GM23338 (cell line): Measurements from ENCODE around the gene SMIM35. TPM values are rescaled to one million over a fixed set of nuclear protein-coding genes. Genes with fewer than 3 reads are reported as not detected.

ENCODE experiments used
- ATAC-seq: fragments of 200-7000 bp; cut with Tn5 transposase; 3 replicates; pipeline ENCODE4 v1.9.1; 2020
- DNase-seq: peaks from one replicate; pipeline ENCODE4 v3.0.0-alpha.2; 2015; ENCODE audit warnings: low spot score
- H2AFZ ChIP-seq: fragments of 200-600 bp; sonication (generic); 2 replicates; pipeline ENCODE4 v1.8.0; 2016; ENCODE audit warnings: antibody characterized with exemption, mild to moderate bottlenecking, moderate library complexity
- H3F3A ChIP-seq: fragments of 200-600 bp; sonication (generic); replicated peaks from 2 replicates; pipeline ENCODE4 v1.8.0; 2017; ENCODE audit warnings: antibody characterized with exemption, mixed run types, low read depth
- H3K27ac ChIP-seq: fragments of 200-600 bp; sonication (generic); 2 replicates; pipeline ENCODE4 v1.6.1; 2016; ENCODE audit warnings: low read depth
- H3K27me3 ChIP-seq: fragments of 200-600 bp; sonication (generic); 2 replicates; pipeline ENCODE4 v1.8.0; 2016; ENCODE audit warnings: mild to moderate bottlenecking, mixed run types, moderate library complexity; ENCODE audit not compliant: insufficient read depth
- H3K36me3 ChIP-seq: fragments of 200-600 bp; sonication (generic); 2 replicates; pipeline ENCODE4 v1.8.0; 2016; ENCODE audit warnings: mild to moderate bottlenecking; ENCODE audit not compliant: insufficient read depth
- H3K4me1 ChIP-seq: fragments of 200-600 bp; sonication (generic); 2 replicates; pipeline ENCODE4 v1.8.0; 2016; ENCODE audit warnings: mild to moderate bottlenecking, moderate library complexity; ENCODE audit not compliant: insufficient read depth
- H3K4me2 ChIP-seq: fragments of 200-600 bp; sonication (generic); 2 replicates; pipeline ENCODE4 v1.7.1; 2017; ENCODE audit warnings: mixed run types
- H3K4me3 ChIP-seq: fragments of 200-600 bp; sonication (generic); 2 replicates; pipeline ENCODE4 v1.6.1; 2016; ENCODE audit warnings: mixed run types
- H3K79me2 ChIP-seq: fragments of 200-600 bp; sonication (generic); replicated peaks from 2 replicates; pipeline ENCODE4 v1.8.0; 2017; ENCODE audit warnings: mild to moderate bottlenecking; ENCODE audit not compliant: insufficient read depth
- H3K9me2 ChIP-seq: fragments of 200-600 bp; sonication (generic); 2 replicates; pipeline ENCODE4 v1.8.0; 2017; ENCODE audit not compliant: insufficient read depth
- H4K20me1 ChIP-seq: fragments of 200-600 bp; sonication (generic); replicated peaks from 2 replicates; pipeline ENCODE4 v1.8.0; 2017; ENCODE audit warnings: mild to moderate bottlenecking; ENCODE audit not compliant: insufficient read depth
- H3K27ac Mint-ChIP-seq: 2 replicates; pipeline ENCODE4 v1.8.0; 2020; ENCODE audit warnings: inconsistent platforms, mild to moderate bottlenecking, moderate library complexity, mixed read lengths
- H3K27me3 Mint-ChIP-seq: 3 replicates; pipeline ENCODE4 v1.8.0; 2022; ENCODE audit warnings: low read depth, mild to moderate bottlenecking, moderate library complexity, mixed read lengths, inconsistent platforms; ENCODE audit not compliant: insufficient read depth, poor library complexity
- H3K36me3 Mint-ChIP-seq: 3 replicates; pipeline ENCODE4 v1.8.0; 2021; ENCODE audit warnings: low read depth, mild to moderate bottlenecking, inconsistent platforms, moderate library complexity, mixed read lengths
- H3K4me1 Mint-ChIP-seq: 3 replicates; pipeline ENCODE4 v1.8.0; 2020; ENCODE audit warnings: mild to moderate bottlenecking, inconsistent platforms, mixed read lengths
- H3K4me3 Mint-ChIP-seq: 3 replicates; pipeline ENCODE4 v1.8.0; 2021; ENCODE audit warnings: moderate library complexity, mild to moderate bottlenecking, inconsistent platforms, mixed read lengths
- H3K9me3 Mint-ChIP-seq: 3 replicates; pipeline ENCODE4 v1.8.0; 2020; ENCODE audit warnings: moderate library complexity, mild to moderate bottlenecking, inconsistent platforms, mixed read lengths
- CREB1 ChIP-seq: fragments of 250-450 bp; sonication (Bioruptor Pico); IDR thresholded peaks from 2 replicates; pipeline ENCODE4 v1.5.0; 2020; ENCODE audit warnings: low read depth, mild to moderate bottlenecking, moderate library complexity
- EZH2phosphoT487 ChIP-seq: fragments of 200-600 bp; sonication (generic); IDR thresholded peaks from one replicate; pipeline ENCODE4 v1.8.1; 2018; ENCODE audit warnings: antibody characterized with exemption; ENCODE audit not compliant: unreplicated experiment
- JUNB ChIP-seq: IDR thresholded peaks from one replicate; pipeline ENCODE4 v1.6.1; 2016; ENCODE audit warnings: antibody characterized with exemption; ENCODE audit not compliant: unreplicated experiment
- NANOG ChIP-seq: IDR thresholded peaks from 2 replicates; pipeline ENCODE4 v1.6.1; 2016; ENCODE audit warnings: antibody characterized with exemption, borderline replicate concordance
- POLR2AphosphoS5 ChIP-seq: IDR thresholded peaks from 2 replicates; pipeline ENCODE4 v1.6.1; 2016; ENCODE audit warnings: antibody characterized with exemption, low read depth
- REST ChIP-seq: IDR thresholded peaks from one replicate; pipeline ENCODE4 v1.6.1; 2018; ENCODE audit warnings: antibody characterized with exemption; ENCODE audit not compliant: unreplicated experiment
- ZNF114 ChIP-seq: fragments of 250-450 bp; sonication (Bioruptor Pico); IDR thresholded peaks from 2 replicates; pipeline ENCODE4 v1.5.0; 2020; ENCODE audit warnings: mild to moderate bottlenecking, moderate library complexity
- ZNF462 ChIP-seq: fragments of 250-450 bp; sonication (Bioruptor Pico); IDR thresholded peaks from 2 replicates; pipeline ENCODE4 v1.5.0; 2020; ENCODE audit warnings: mild to moderate bottlenecking, moderate library complexity
- polyA plus RNA-seq: library from polyadenylated mRNA; unstranded; fragments of >200 nt; fragmentation: Nextera tagmentation; extraction: Ambion mirVana; gene quantifications from 2 replicates; pipeline ENCODE4 v1.2.1, GENCODE V29; 2016
- total RNA-seq: library from RNA; depleted of rRNA; stranded (reverse); fragments of >200 nt; shearing (Covaris generic); gene quantifications from 2 replicates; pipeline ENCODE4 v1.2.3, GENCODE V29; 2014
- TF ChIP-seq, protein P1 (sequence below), 2 experiments: fragments of 200-600 bp in 1 of 2; sonication (generic) in 1 of 2; conservative IDR thresholded peaks; 2 replicates each; pipeline versions ENCODE4 v1.5.1 to v1.6.1; 2016 to 2017; ENCODE audit warnings: antibody characterized with exemption in 2 of 2, low read depth in 2 of 2, mild to moderate bottlenecking in 2 of 2, moderate library complexity in 1 of 2

SMIM35 gene
- total and polyA plus RNA-seq, 2 experiments from 2014 or later = not detected

- no peak overlapping the region for H2AFZ ChIP-seq
- H3K27ac Mint-ChIP-seq = no peak overlapping the region
- H3K36me3 Mint-ChIP-seq = no peaks in the 10 kb centered on the region
- H3K79me2 ChIP-seq = no peaks in the 10 kb centered on the region
- no peak overlapping the region for H3K27ac ChIP-seq
- ATAC-seq (no peak), DNase-seq (no peak)
- peaks cover 4% of the 10 kb centered on the region; the same call in 1 of the 2 replicates for H3K4me1 ChIP-seq
- H3K4me1 Mint-ChIP-seq = peaks cover 10% of the 10 kb centered on the region
- H3F3A ChIP-seq = no peaks in the 10 kb centered on the region
- H3K4me2 ChIP-seq = no peak overlapping the region
- no peaks in the 10 kb centered on the region for H3K9me2 ChIP-seq
- no peak overlapping the region for H3K4me3 Mint-ChIP-seq
- no peaks in the 10 kb centered on the region for H4K20me1 ChIP-seq
- H3K4me3 ChIP-seq = no peak overlapping the region
- no peaks in the 10 kb centered on the region for H3K27me3 ChIP-seq
- H3K36me3 ChIP-seq = no peaks in the 10 kb centered on the region
- no peaks in the 10 kb centered on the region for H3K9me3 Mint-ChIP-seq
- H3K27me3 Mint-ChIP-seq = peaks cover 5% of the 10 kb centered on the region
- TF ChIP-seq ZNF114 (CRISPR knock-in tag) (no peak), REST (no peak), CREB1 (CRISPR knock-in tag) (no peak), JUNB (no peak), POLR2AphosphoS5 (no peak), NANOG (no peak), ZNF462 (no peak), EZH2phosphoT487 (no peak)
- TF ChIP-seq, protein P1, sequence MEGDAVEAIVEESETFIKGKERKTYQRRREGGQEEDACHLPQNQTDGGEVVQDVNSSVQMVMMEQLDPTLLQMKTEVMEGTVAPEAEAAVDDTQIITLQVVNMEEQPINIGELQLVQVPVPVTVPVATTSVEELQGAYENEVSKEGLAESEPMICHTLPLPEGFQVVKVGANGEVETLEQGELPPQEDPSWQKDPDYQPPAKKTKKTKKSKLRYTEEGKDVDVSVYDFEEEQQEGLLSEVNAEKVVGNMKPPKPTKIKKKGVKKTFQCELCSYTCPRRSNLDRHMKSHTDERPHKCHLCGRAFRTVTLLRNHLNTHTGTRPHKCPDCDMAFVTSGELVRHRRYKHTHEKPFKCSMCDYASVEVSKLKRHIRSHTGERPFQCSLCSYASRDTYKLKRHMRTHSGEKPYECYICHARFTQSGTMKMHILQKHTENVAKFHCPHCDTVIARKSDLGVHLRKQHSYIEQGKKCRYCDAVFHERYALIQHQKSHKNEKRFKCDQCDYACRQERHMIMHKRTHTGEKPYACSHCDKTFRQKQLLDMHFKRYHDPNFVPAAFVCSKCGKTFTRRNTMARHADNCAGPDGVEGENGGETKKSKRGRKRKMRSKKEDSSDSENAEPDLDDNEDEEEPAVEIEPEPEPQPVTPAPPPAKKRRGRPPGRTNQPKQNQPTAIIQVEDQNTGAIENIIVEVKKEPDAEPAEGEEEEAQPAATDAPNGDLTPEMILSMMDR (conservative IDR thresholded peaks at IDR 0.05; ENCODE audit: low read depth in 2 of 2) = no peak
Measured at GRCh38 chr11:118001494-118001971, 85.2 kb downstream of the SMIM35 start.
